IPS-18c (cell line): Measurements from ENCODE around the gene CHMP3.

Source experiments
- H3K4me3 ChIP-seq: 2 replicates; pipeline ENCODE4 v1.7.0; 2013; ENCODE audit warnings: low read depth, mild to moderate bottlenecking, low read length, moderate library complexity; ENCODE audit not compliant: insufficient read depth
- H3K9me3 ChIP-seq: one replicate; pipeline ENCODE4 v1.6.1; 2013; ENCODE audit warnings: mild to moderate bottlenecking, low read length, moderate library complexity; ENCODE audit not compliant: control insufficient read depth, insufficient read depth

CHMP3 gene

GRCh38 chr2:86489542-86489941 is 73.7 kb downstream of the CHMP3 start:
- H3K4me3 ChIP-seq: no peak overlapping the region

GRCh38 chr2:86488561-86489250 is 74.5 kb downstream of the CHMP3 start:
- H3K9me3 ChIP-seq: no peaks in the 10 kb centered on the region
- H3K4me3 ChIP-seq: no peak overlapping the region

More at GRCh38 chr2:86489542-86489941, 73.7 kb downstream of the CHMP3 start:
- no peaks in the 10 kb centered on the region for H3K9me3 ChIP-seq

GRCh38 chr2:86487062-86487461 is 76.2 kb downstream of the CHMP3 start:
- Histone ChIP-seq H3K4me3 (no peak overlapping the region), H3K9me3 (no peaks in the 10 kb centered on the region)

- H3K9me3 ChIP-seq: no peaks in the 10 kb centered on the region
- H3K4me3 ChIP-seq: no peak overlapping the region
Measured at GRCh38 chr2:86485802-86486201, 77.4 kb downstream of the CHMP3 start.

GRCh38 chr2:86485103-86485502 is 78.1 kb downstream of the CHMP3 start:
- H3K4me3 ChIP-seq: no peak overlapping the region
- H3K9me3 ChIP-seq: no peaks in the 10 kb centered on the region

GRCh38 chr2:86484385-86484784 is 78.9 kb downstream of the CHMP3 start:
- no peak overlapping the region for H3K4me3 ChIP-seq

GRCh38 chr2:86482034-86482433 is 81.2 kb downstream of the CHMP3 start:
- Histone ChIP-seq H3K9me3 (no peaks in the 10 kb centered on the region), H3K4me3 (no peak overlapping the region)

More at GRCh38 chr2:86484385-86484784, 78.9 kb downstream of the CHMP3 start:
- H3K9me3 ChIP-seq: no peaks in the 10 kb centered on the region

- no peak overlapping the region for H3K4me3 ChIP-seq
Measured at GRCh38 chr2:86480105-86480504, 83.1 kb downstream of the CHMP3 start.

GRCh38 chr2:86477349-86477748 is 85.9 kb downstream of the CHMP3 start:
- no peaks in the 10 kb centered on the region for H3K9me3 ChIP-seq
- H3K4me3 ChIP-seq: no peak overlapping the region

More at GRCh38 chr2:86480105-86480504, 83.1 kb downstream of the CHMP3 start:
- H3K9me3 ChIP-seq: no peaks in the 10 kb centered on the region

GRCh38 chr2:86476918-86477317 is 86.3 kb downstream of the CHMP3 start:
- no peaks in the 10 kb centered on the region for H3K9me3 ChIP-seq
- no peak overlapping the region for H3K4me3 ChIP-seq

- no peak overlapping the region for H3K4me3 ChIP-seq
- H3K9me3 ChIP-seq: no peaks in the 10 kb centered on the region
Measured at GRCh38 chr2:86476092-86476491, 87.2 kb downstream of the CHMP3 start.

GRCh38 chr2:86471637-86472036 is 91.6 kb downstream of the CHMP3 start:
- Histone ChIP-seq H3K4me3 (no peak overlapping the region), H3K9me3 (no peaks in the 10 kb centered on the region)

GRCh38 chr2:86470890-86471289 is 92.4 kb downstream of the CHMP3 start:
- no peak overlapping the region for H3K4me3 ChIP-seq
- no peaks in the 10 kb centered on the region for H3K9me3 ChIP-seq

GRCh38 chr2:86468162-86469033 is 94.8 kb downstream of the CHMP3 start:
- Histone ChIP-seq H3K9me3 (no peaks in the 10 kb centered on the region), H3K4me3 (no peak overlapping the region)

- no peaks in the 10 kb centered on the region for H3K9me3 ChIP-seq
- no peak overlapping the region for H3K4me3 ChIP-seq
Measured at GRCh38 chr2:86466306-86466705, 96.9 kb downstream of the CHMP3 start.

- H3K4me3 ChIP-seq: no peak overlapping the region
- H3K9me3 ChIP-seq: no peaks in the 10 kb centered on the region
Measured at GRCh38 chr2:86464652-86465051, 98.6 kb downstream of the CHMP3 start.

GRCh38 chr2:86461042-86461743 is 102.0 kb downstream of the CHMP3 start:
- H3K9me3 ChIP-seq: no peaks in the 10 kb centered on the region
- H3K4me3 ChIP-seq: no peak overlapping the region

- Histone ChIP-seq H3K4me3 (no peak overlapping the region), H3K9me3 (no peaks in the 10 kb centered on the region)
Measured at GRCh38 chr2:86455181-86455580, 108.1 kb downstream of the CHMP3 start.
